Right cardiac atrium (tissue), 5 donors: ENCODE results near the gene NUMB. TPM values are rescaled to one million over a fixed set of nuclear protein-coding genes. Genes with fewer than 3 reads are reported as not detected.

Source experiments
- ATAC-seq, 2 donors: fragments of 200-7000 bp; cut with Tn5 transposase; one replicate each; pipeline versions ENCODE4 v1.8.0 to v1.9.1; 2020; ENCODE audit warnings: moderate library complexity in 2 of 2, mild to moderate bottlenecking in 1 of 2
- DNase-seq, 3 donors: peaks; one replicate each; pipeline ENCODE4 v3.0.0-alpha.2; 2020
- H3K27ac ChIP-seq: one replicate; pipeline ENCODE4 v1.5.1; 2013; ENCODE audit warnings: mild to moderate bottlenecking, low read length, control low read depth, moderate library complexity
- H3K27me3 ChIP-seq: one replicate; pipeline ENCODE4 v1.6.1; 2013; ENCODE audit not compliant: control insufficient read depth, insufficient read depth
- H3K4me1 ChIP-seq: one replicate; pipeline ENCODE4 v1.6.1; 2013; ENCODE audit warnings: low read length; ENCODE audit not compliant: control insufficient read depth, insufficient read depth
- H3K4me3 ChIP-seq: one replicate; pipeline ENCODE4 v1.5.1; 2013; ENCODE audit warnings: low read length, control low read depth
- H3K9me3 ChIP-seq: one replicate; pipeline ENCODE4 v1.6.1; 2013; ENCODE audit warnings: low read length; ENCODE audit not compliant: control insufficient read depth
- WGBS: extraction: QIAGEN DNeasy Blood & Tissue Kit; methylation state at CpG from one replicate; pipeline ENCODE4 v1.1.7; 2013; 5-methylcytosine and 5-hydroxymethylcytosine counted together
- intact Hi-C, 4 donors: fragments of 100-400 bp; cut with DNase I; formaldehyde crosslinking; loops; one replicate each; pipeline versions ENCODE4 v1.11.0 to v1.14.0; 2022 to 2023
- polyA plus RNA-seq: library from polyadenylated mRNA; stranded (reverse); fragments of 200-250 nt; gene quantifications from one replicate; pipeline ENCODE4 v1.2.3, GENCODE V29; 2013
- total RNA-seq, 4 donors: library from RNA; stranded (reverse); fragmentation: NEBNext Ultra II Directional; extraction: Animal tissue kit (Norgen Biotek cat#: 25700); gene quantifications; one replicate each; pipeline ENCODE4 v1.2.1, GENCODE V29; 2021
- donor health status: healthy with polysubstance abuse.
- donor health status: DM: no; HTN: yes; CAD: no.
- donor health status: DM: no; HTN: no; CAD: no.
- donor health status: DM: no; HTN: yes; CAD: no; lungs with severe emphysema.
- donor health status: DM: yes; HTN: yes; CAD: no.

NUMB gene
- total and polyA plus RNA-seq, 5 donors = 21.1 to 50.0 (median 41.6) TPM

GRCh38 chr14:73289729-73290128, 168.6 kb downstream of the NUMB start:
- intact Hi-C loops = no loop called here
- Histone ChIP-seq H3K27me3 (no peaks in the 10 kb centered on the region), H3K4me1 (no peaks in the 10 kb centered on the region), H3K9me3 (no peaks in the 10 kb centered on the region), H3K4me3 (no peak overlapping the region), H3K27ac (no peak overlapping the region)
- ATAC-seq (no peak), DNase-seq (no peak)
- 68% methylated on average over 3 of the region's 3 CpGs for WGBS

GRCh38 chr14:73289308-73289707, 169.0 kb downstream of the NUMB start:
- Histone ChIP-seq H3K4me1 (no peaks in the 10 kb centered on the region), H3K9me3 (no peaks in the 10 kb centered on the region), H3K4me3 (no peak overlapping the region), H3K27ac (no peak overlapping the region), H3K27me3 (no peaks in the 10 kb centered on the region)
- WGBS = 52% methylated on average over 3 of the region's 3 CpGs
- no peak for DNase-seq
- ATAC-seq = no peak
- intact Hi-C loops = no loop called here

- Histone ChIP-seq H3K4me1 (no peaks in the 10 kb centered on the region), H3K4me3 (no peak overlapping the region), H3K9me3 (no peaks in the 10 kb centered on the region), H3K27me3 (no peaks in the 10 kb centered on the region), H3K27ac (no peak overlapping the region)
- intact Hi-C loops = no loop called here
- WGBS = 90% methylated on average over 5 of the region's 5 CpGs
- no peak for ATAC-seq
- DNase-seq = no peak
Observed at GRCh38 chr14:73287071-73287470, 171.3 kb downstream of the NUMB start.

- Histone ChIP-seq H3K4me1 (no peaks in the 10 kb centered on the region), H3K27me3 (no peaks in the 10 kb centered on the region), H3K4me3 (no peak overlapping the region), H3K9me3 (no peaks in the 10 kb centered on the region), H3K27ac (no peak overlapping the region)
- ATAC-seq = no peak
- intact Hi-C loops = no loop called here
- no peak for DNase-seq
- 94% methylated on average over 2 of the region's 2 CpGs for WGBS
Observed at GRCh38 chr14:73286598-73286997, 171.7 kb downstream of the NUMB start.

GRCh38 chr14:73285979-73286378, 172.4 kb downstream of the NUMB start:
- no peak for ATAC-seq
- Histone ChIP-seq H3K4me3 (no peak overlapping the region), H3K4me1 (no peaks in the 10 kb centered on the region), H3K27me3 (no peaks in the 10 kb centered on the region), H3K9me3 (no peaks in the 10 kb centered on the region), H3K27ac (no peak overlapping the region)
- intact Hi-C loops = no loop called here
- 92% methylated on average over 1 of the region's 1 CpG for whole genome bisulfite sequencing
- DNase-seq = no peak

- 51% methylated on average over 12 of the region's 12 CpGs for WGBS
- DNase-seq = no peak
- ATAC-seq = no peak
- no peaks in the 10 kb centered on the region for H3K27me3 ChIP-seq
- no peak overlapping the region for H3K4me3 ChIP-seq
- intact Hi-C loops = no loop called here
- no peak overlapping the region for H3K27ac ChIP-seq
- H3K4me1 ChIP-seq = no peaks in the 10 kb centered on the region
- no peaks in the 10 kb centered on the region for H3K9me3 ChIP-seq
Observed at GRCh38 chr14:73283608-73284379, 174.6 kb downstream of the NUMB start.

GRCh38 chr14:73280903-73281302, 177.4 kb downstream of the NUMB start:
- 96% methylated on average over 5 of the region's 5 CpGs for WGBS
- H3K9me3 ChIP-seq = no peaks in the 10 kb centered on the region
- no peak for DNase-seq

GRCh38 chr14:73277376-73277775, 181.0 kb downstream of the NUMB start:
- Histone ChIP-seq H3K9me3 (no peaks in the 10 kb centered on the region), H3K4me1 (no peaks in the 10 kb centered on the region), H3K27ac (no peak overlapping the region), H3K27me3 (no peaks in the 10 kb centered on the region), H3K4me3 (no peak overlapping the region)
- ATAC-seq = no peak
- 92% methylated on average over 2 of the region's 2 CpGs for WGBS
- DNase-seq = no peak
- intact Hi-C loops = loop anchor here in 1 of 4 donors (10.0 kb wide), 1 partner anchor 103 kb away; no protein-coding TSS in a partner anchor

More at GRCh38 chr14:73280903-73281302, 177.4 kb downstream of the NUMB start:
- H3K4me3 ChIP-seq = no peak overlapping the region
- no peaks in the 10 kb centered on the region for H3K4me1 ChIP-seq
- H3K27me3 ChIP-seq = no peaks in the 10 kb centered on the region
- intact Hi-C loops = no loop called here
- H3K27ac ChIP-seq = no peak overlapping the region
- ATAC-seq = no peak

GRCh38 chr14:73276836-73277235, 181.5 kb downstream of the NUMB start:
- DNase-seq = no peak
- intact Hi-C loops = loop anchor here in 1 of 4 donors (10.0 kb wide), 1 partner anchor 102 kb away; no protein-coding TSS in a partner anchor
- WGBS = 92% methylated on average over 7 of the region's 7 CpGs
- ATAC-seq = no peak
- H3K27me3 ChIP-seq = no peaks in the 10 kb centered on the region
- H3K4me3 ChIP-seq = no peak overlapping the region
- no peak overlapping the region for H3K27ac ChIP-seq
- no peaks in the 10 kb centered on the region for H3K4me1 ChIP-seq
- H3K9me3 ChIP-seq = no peaks in the 10 kb centered on the region

- Histone ChIP-seq H3K27me3 (no peaks in the 10 kb centered on the region), H3K4me1 (peaks cover 3% of the 10 kb centered on the region), H3K4me3 (no peak overlapping the region), H3K27ac (no peak overlapping the region), H3K9me3 (no peaks in the 10 kb centered on the region)
- no peak for DNase-seq
- WGBS = 59% methylated on average over 4 of the region's 4 CpGs
- no peak for ATAC-seq
- intact Hi-C loops = loop anchor here in 1 of 4 donors (10.0 kb wide), 1 partner anchor 99 kb away; no protein-coding TSS in a partner anchor
Observed at GRCh38 chr14:73273799-73274198, 184.5 kb downstream of the NUMB start.

- WGBS = 72% methylated on average over 6 of the region's 6 CpGs
- H3K4me1 ChIP-seq = peaks cover 3% of the 10 kb centered on the region
- H3K9me3 ChIP-seq = no peaks in the 10 kb centered on the region
- DNase-seq = no peak
- no peak overlapping the region for H3K4me3 ChIP-seq
- no peak for ATAC-seq
- H3K27ac ChIP-seq = no peak overlapping the region
- intact Hi-C loops = loop anchor here in 1 of 4 donors (10.0 kb wide), 1 partner anchor 98 kb away; no protein-coding TSS in a partner anchor
- no peaks in the 10 kb centered on the region for H3K27me3 ChIP-seq
Observed at GRCh38 chr14:73272393-73272792, 186.0 kb downstream of the NUMB start.
